B cell (primary cell): ENCODE measurements around the gene ITPRIP. TPM values are rescaled to one million over a fixed set of nuclear protein-coding genes. Genes with fewer than 3 reads are reported as not detected.
A peak's percentile ranks its signal among the peaks of the same experiment; 100 is the strongest.

Source experiments
- ATAC-seq: fragments of 200-7000 bp; cut with Tn5 transposase; one replicate; pipeline ENCODE4 v1.10.0; 2021; ENCODE audit warnings: low read depth, mild to moderate bottlenecking, moderate number of reproducible peaks, moderate library complexity
- CTCF ChIA-PET: fragments of 350-600 bp; sonication (Branson Sonifier 250); formaldehyde crosslinking; loops from one replicate; lab custom pipeline; 2021; ENCODE audit warnings: antibody characterized with exemption, inconsistent platforms; lab: Charles Lee
- POLR2A ChIA-PET: fragments of 350-600 bp; sonication (Branson Sonifier 250); formaldehyde crosslinking; loops from one replicate; lab custom pipeline; 2021; ENCODE audit warnings: antibody characterized with exemption; lab: Charles Lee
- DNase-seq: peaks from one replicate; pipeline ENCODE4 v3.0.0; 2013
- H2AFZ ChIP-seq: 2 replicates; pipeline ENCODE4 v1.6.1; 2012; ENCODE audit warnings: mild to moderate bottlenecking, low read depth, low read length; ENCODE audit not compliant: insufficient read depth, poor library complexity, severe bottlenecking
- H3K27ac ChIP-seq, 2 donors: 1 replicate in 1 of 2; 2 replicates in 1 of 2; pipeline ENCODE4 v1.5.1; 2012 to 2013; ENCODE audit warnings: low read length in 2 of 2, mild to moderate bottlenecking in 2 of 2, moderate library complexity in 1 of 2
- H3K27me3 ChIP-seq, 4 experiments: fragments of 200-600 bp in 1 of 4; sonication (generic) in 1 of 4; replicated peaks in 1 of 4; 1 replicate in 2 of 4; 2 replicates in 2 of 4; pipeline versions ENCODE4 v1.6.1 to v1.7.0; 2013 to 2016; ENCODE audit warnings: low read length in 3 of 4, mild to moderate bottlenecking in 2 of 4, mixed read lengths in 1 of 4, moderate library complexity in 1 of 4; ENCODE audit not compliant: insufficient read depth in 4 of 4, control insufficient read depth in 3 of 4; ENCODE audit errors: control extremely low read depth in 1 of 4
- H3K36me3 ChIP-seq, 2 experiments: replicated peaks in 1 of 2; 1 replicate in 1 of 2; 2 replicates in 1 of 2; pipeline versions ENCODE4 v1.6.1 to v1.7.1; 2013; ENCODE audit warnings: low read length in 1 of 2; ENCODE audit not compliant: insufficient read depth in 2 of 2, control insufficient read depth in 1 of 2; ENCODE audit errors: control extremely low read depth in 1 of 2, extremely low read depth in 1 of 2
- H3K4me1 ChIP-seq, 2 donors: fragments of 200-600 bp in 1 of 2; sonication (generic) in 1 of 2; 1 replicate in 1 of 2; 2 replicates in 1 of 2; pipeline versions ENCODE4 v1.5.1 to v1.6.1; 2013 to 2017; ENCODE audit warnings: low read length in 2 of 2; ENCODE audit not compliant: control insufficient read depth in 2 of 2, insufficient read depth in 2 of 2
- H3K4me2 ChIP-seq: replicated peaks from 2 replicates; pipeline ENCODE3; 2012; ENCODE audit warnings: mild to moderate bottlenecking, low read depth, low read length; ENCODE audit not compliant: poor library complexity, severe bottlenecking
- H3K4me3 ChIP-seq, 5 experiments: fragments of 200-600 bp in 1 of 5; sonication (generic) in 1 of 5; 1 replicate in 3 of 5; 2 replicates in 2 of 5; pipeline versions ENCODE4 v1.5.1 to v1.7.0; 2011 to 2016; ENCODE audit warnings: low read length in 4 of 5, mild to moderate bottlenecking in 4 of 5, low read depth in 2 of 5, control low read depth in 1 of 5, moderate library complexity in 1 of 5; ENCODE audit not compliant: insufficient read depth in 1 of 5; ENCODE audit errors: control extremely low read depth in 1 of 5, extremely low read depth in 1 of 5
- H3K79me2 ChIP-seq: fragments of 200-600 bp; sonication (generic); one replicate; pipeline ENCODE4 v1.6.0; 2016; ENCODE audit warnings: low read length; ENCODE audit not compliant: control insufficient read depth, insufficient read depth
- H3K9ac ChIP-seq: fragments of 200-600 bp; sonication (generic); 2 replicates; pipeline ENCODE4 v1.6.1; 2017; ENCODE audit warnings: mild to moderate bottlenecking, low read length, moderate library complexity
- H3K9me3 ChIP-seq, 3 donors: one replicate each; pipeline versions ENCODE4 v1.6.1 to v1.7.1; 2013; ENCODE audit warnings: low read length in 2 of 3; ENCODE audit not compliant: control insufficient read depth in 2 of 3, insufficient read depth in 1 of 3; ENCODE audit errors: control extremely low read depth in 1 of 3
- H4K20me1 ChIP-seq: 2 replicates; pipeline ENCODE4 v1.6.0; 2012; ENCODE audit warnings: mild to moderate bottlenecking, low read length; ENCODE audit not compliant: insufficient read depth, control insufficient read depth, poor library complexity, severe bottlenecking
- H3K27ac Mint-ChIP-seq: one replicate; pipeline ENCODE4 v1.8.0; 2021; ENCODE audit warnings: mixed read lengths
- H3K27me3 Mint-ChIP-seq: one replicate; pipeline ENCODE4 v1.8.0; 2021; ENCODE audit warnings: mixed read lengths
- H3K4me1 Mint-ChIP-seq: one replicate; pipeline ENCODE4 v1.8.0; 2021; ENCODE audit warnings: mixed read lengths
- H3K4me3 Mint-ChIP-seq: one replicate; pipeline ENCODE4 v1.8.0; 2021; ENCODE audit warnings: mixed read lengths
- H3K9me3 Mint-ChIP-seq: one replicate; pipeline ENCODE4 v1.8.0; 2022; ENCODE audit warnings: mixed read lengths; ENCODE audit not compliant: insufficient read depth
- EZH2 ChIP-seq: IDR thresholded peaks from 2 replicates; pipeline ENCODE4 v1.6.1; 2012; ENCODE audit warnings: borderline replicate concordance, low read depth, mild to moderate bottlenecking, moderate library complexity, low read length; ENCODE audit not compliant: insufficient read depth, poor library complexity, severe bottlenecking
- WGBS: methylation state at CpG from one replicate; pipeline ENCODE4 v1.1.5; 2013; ENCODE audit warnings: missing lambda C conversion rate; ENCODE audit not compliant: insufficient coverage; 5-methylcytosine and 5-hydroxymethylcytosine counted together
- intact Hi-C: fragments of 100-400 bp; cut with micrococcal nuclease; formaldehyde crosslinking; loops from one replicate; pipeline ENCODE4 v1.10.0; 2022
- polyA plus RNA-seq: library from polyadenylated mRNA; depleted of rRNA; stranded (reverse); fragments of >200 nt; gene quantifications from 2 replicates; pipeline ENCODE4 v1.2.3, GENCODE V29; 2012
- total RNA-seq, 2 donors: library from RNA; stranded (reverse); fragments of 120-200 nt in 1 of 2; gene quantifications; 1 replicate in 1 of 2; 2 replicates in 1 of 2; pipeline versions ENCODE4 v1.2.3 to v1.2.4, GENCODE V29; 2013 to 2022
- TF ChIP-seq, protein P1 (sequence below): fragments of 200-600 bp; IDR thresholded peaks from one replicate; pipeline ENCODE4 v1.8.0; 2022; ENCODE audit warnings: antibody characterized with exemption, mild to moderate bottlenecking

Gene ITPRIP
- total and polyA plus RNA-seq, 2 donors (not counting 1 experiment from before 2014, with no cell fraction given), result 22.5 to 28.5 TPM

DNA sequence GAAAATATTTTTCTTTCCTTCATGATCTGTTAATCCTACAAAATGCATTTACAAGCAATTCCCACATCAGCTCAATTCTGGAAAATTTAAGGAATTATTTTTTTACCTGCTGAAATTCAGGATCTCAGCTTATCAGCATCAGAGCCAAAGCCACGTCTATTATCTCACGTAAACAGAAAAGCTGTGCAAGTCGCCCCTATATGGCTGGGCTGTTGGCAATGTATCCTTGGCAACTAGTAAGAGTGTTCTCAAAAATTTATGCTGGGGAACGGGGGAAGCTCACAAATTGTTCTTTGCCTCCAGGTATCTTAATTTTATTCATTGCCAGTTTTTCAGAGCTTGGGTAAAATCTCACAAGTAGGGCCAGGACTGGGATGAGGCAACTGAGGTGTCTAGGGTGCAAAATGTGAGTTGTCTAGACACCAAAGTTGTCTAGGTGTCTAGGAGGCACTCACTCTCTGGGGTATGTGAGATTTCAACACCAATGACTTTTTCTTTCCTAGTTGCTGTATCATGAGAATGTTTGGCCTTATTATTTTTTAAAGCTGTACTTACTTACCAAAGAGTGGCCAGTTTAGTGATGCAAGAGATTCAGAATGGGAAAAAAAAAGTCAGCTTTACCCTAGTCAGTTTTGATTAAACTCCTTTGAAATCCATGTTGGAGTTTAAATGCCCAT is 64.2 kb downstream of the ITPRIP start:
- Mint-ChIP-seq H3K4me3 (no peak overlapping the region), H3K4me1 (peaks cover 8% of the 10 kb centered on the region), H3K9me3 (no peaks in the 10 kb centered on the region), H3K27me3 (peaks cover 23% of the 10 kb centered on the region), H3K27ac (no peak overlapping the region)
- Histone ChIP-seq H3K4me2 (peak overlapping the region; percentile 66), H3K27me3 (peaks cover 0 to 23% (median 14%) of the 10 kb centered on the region in 4 experiments), H3K36me3 (no peaks in the 10 kb centered on the region), H3K9ac (no peak overlapping the region), H3K27ac (no peak overlapping the region), H3K4me1 (peaks cover 15 to 16% of the 10 kb centered on the region in 2 donors), H3K9me3 (peaks cover 0 to 5% (median 0%) of the 10 kb centered on the region in 3 donors), H4K20me1 (no peaks in the 10 kb centered on the region), H2AFZ (no peak overlapping the region), H3K4me3 (no peak overlapping the region), H3K79me2 (no peaks in the 10 kb centered on the region)
- DNase-seq, result no peak
- ChIA-PET POLR2A (no interaction called here), CTCF (interaction anchor here (0.5 to 5.0 kb wide), 28 partner anchors 7 to 501 kb away, joined by 3 to 64 read pairs (median 4); partner anchors contain the start of genes CFAP58, GSTO1 and ITPRIP)
- WGBS, result 90% methylated on average over 4 of the region's 4 CpGs
- TF ChIP-seq, protein P1, sequence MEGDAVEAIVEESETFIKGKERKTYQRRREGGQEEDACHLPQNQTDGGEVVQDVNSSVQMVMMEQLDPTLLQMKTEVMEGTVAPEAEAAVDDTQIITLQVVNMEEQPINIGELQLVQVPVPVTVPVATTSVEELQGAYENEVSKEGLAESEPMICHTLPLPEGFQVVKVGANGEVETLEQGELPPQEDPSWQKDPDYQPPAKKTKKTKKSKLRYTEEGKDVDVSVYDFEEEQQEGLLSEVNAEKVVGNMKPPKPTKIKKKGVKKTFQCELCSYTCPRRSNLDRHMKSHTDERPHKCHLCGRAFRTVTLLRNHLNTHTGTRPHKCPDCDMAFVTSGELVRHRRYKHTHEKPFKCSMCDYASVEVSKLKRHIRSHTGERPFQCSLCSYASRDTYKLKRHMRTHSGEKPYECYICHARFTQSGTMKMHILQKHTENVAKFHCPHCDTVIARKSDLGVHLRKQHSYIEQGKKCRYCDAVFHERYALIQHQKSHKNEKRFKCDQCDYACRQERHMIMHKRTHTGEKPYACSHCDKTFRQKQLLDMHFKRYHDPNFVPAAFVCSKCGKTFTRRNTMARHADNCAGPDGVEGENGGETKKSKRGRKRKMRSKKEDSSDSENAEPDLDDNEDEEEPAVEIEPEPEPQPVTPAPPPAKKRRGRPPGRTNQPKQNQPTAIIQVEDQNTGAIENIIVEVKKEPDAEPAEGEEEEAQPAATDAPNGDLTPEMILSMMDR, result no peak
- no peak for TF ChIP-seq EZH2
- ATAC-seq, result no peak
- intact Hi-C loops, result no loop called here

DNA sequence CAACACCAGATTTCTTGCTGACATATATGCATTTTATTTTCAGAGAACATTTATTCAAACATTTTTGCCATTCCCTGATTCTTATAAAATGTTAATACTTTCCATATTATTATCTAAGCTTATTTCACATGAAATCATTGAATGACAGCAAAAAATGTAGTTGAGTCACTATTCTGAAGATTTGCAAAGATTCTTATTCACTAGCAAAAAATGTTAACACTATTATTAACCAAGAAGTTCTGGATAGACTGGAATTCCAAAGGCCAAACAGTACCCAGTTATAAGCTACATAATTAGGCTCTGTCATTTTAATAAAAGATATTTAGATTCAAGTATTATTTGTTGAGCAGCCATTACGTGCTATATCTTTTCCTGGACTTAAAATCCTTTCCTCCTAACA is 65.0 kb downstream of the ITPRIP start:
- H3K9me3 ChIP-seq, result peaks cover 0 to 5% (median 0%) of the 10 kb centered on the region in 3 donors
- no peak overlapping the region for H2AFZ ChIP-seq
- no peak overlapping the region for H3K9ac ChIP-seq
- H3K27me3 Mint-ChIP-seq, result peaks cover 17% of the 10 kb centered on the region
- no peak overlapping the region for H3K4me3 ChIP-seq
- no peaks in the 10 kb centered on the region for H3K9me3 Mint-ChIP-seq
- H3K27ac Mint-ChIP-seq, result no peak overlapping the region
- no peak overlapping the region for H3K27ac ChIP-seq
- ChIA-PET POLR2A (no interaction called here), CTCF (interaction anchor here (0.9 to 5.0 kb wide), 12 partner anchors 10 to 385 kb away, joined by 3 to 64 read pairs (median 13); partner anchors contain the start of genes CFAP58 and GSTO1)
- H3K4me2 ChIP-seq, result no peak overlapping the region
- no peaks in the 10 kb centered on the region for H3K36me3 ChIP-seq
- DNase-seq (no peak), ATAC-seq (no peak)
- H3K79me2 ChIP-seq, result peaks cover 4% of the 10 kb centered on the region
- TF ChIP-seq, protein P1, result no peak
- no peak for TF ChIP-seq EZH2
- H3K4me1 ChIP-seq, result peaks cover 16 to 18% of the 10 kb centered on the region in 2 donors
- intact Hi-C loops, result no loop called here
- peaks cover 13% of the 10 kb centered on the region for H3K4me1 Mint-ChIP-seq
- peaks cover 0 to 23% (median 14%) of the 10 kb centered on the region in 4 experiments for H3K27me3 ChIP-seq
- H3K4me3 Mint-ChIP-seq, result no peak overlapping the region
- no CpG with 5 or more reads among the region's 1 CpG for WGBS
- H4K20me1 ChIP-seq, result no peaks in the 10 kb centered on the region
